Stimulated activated CD8-positive, alpha-beta memory T cell treated with anti-CD3 and anti-CD28 coated beads, Interleukin-4, amount 100 ng/mL, for 48 hours (primary cell): ENCODE measurements around the gene EYS.
"Not testable (repeated sequence)": the region's sequence is repeated elsewhere in the genome, so short reads cannot be mapped to it uniquely, and the experiment has no call there.

Source experiments
- DNase-seq: peaks from one replicate; pipeline ENCODE4 v3.0.0-alpha.2; 2020

Gene EYS

GRCh38 chr6:64263778-64264177 lies 1443.2 kb downstream of the EYS start:
- DNase-seq = no peak

- DNase-seq = no peak
Observed at GRCh38 chr6:64259372-64259771, 1447.7 kb downstream of the EYS start.

- DNase-seq = no peak
Observed at GRCh38 chr6:64258752-64259151, 1448.3 kb downstream of the EYS start.

GRCh38 chr6:64258302-64258701 lies 1448.7 kb downstream of the EYS start:
- no peak for DNase-seq

GRCh38 chr6:64257586-64257985 lies 1449.4 kb downstream of the EYS start:
- no peak for DNase-seq

- DNase-seq = no peak
Observed at GRCh38 chr6:64256483-64256882, 1450.5 kb downstream of the EYS start.

GRCh38 chr6:64255000-64255399 lies 1452.0 kb downstream of the EYS start:
- DNase-seq = no peak

GRCh38 chr6:64254558-64254957 lies 1452.5 kb downstream of the EYS start:
- DNase-seq = no peak

GRCh38 chr6:64252256-64252655 lies 1454.8 kb downstream of the EYS start:
- no peak for DNase-seq

GRCh38 chr6:64250126-64250525 lies 1456.9 kb downstream of the EYS start:
- no peak for DNase-seq

GRCh38 chr6:64249115-64249514 lies 1457.9 kb downstream of the EYS start:
- DNase-seq = no peak

GRCh38 chr6:64243618-64244017 lies 1463.4 kb downstream of the EYS start:
- DNase-seq = no peak

- DNase-seq = not testable (repeated sequence)
Observed at GRCh38 chr6:64238908-64239307, 1468.1 kb downstream of the EYS start.

- no peak for DNase-seq
Observed at GRCh38 chr6:64238071-64238470, 1469.0 kb downstream of the EYS start.

- no peak for DNase-seq
Observed at GRCh38 chr6:64233746-64234145, 1473.3 kb downstream of the EYS start.

GRCh38 chr6:64231928-64232327 lies 1475.1 kb downstream of the EYS start:
- no peak for DNase-seq

GRCh38 chr6:64230530-64230929 lies 1476.5 kb downstream of the EYS start:
- DNase-seq = no peak

GRCh38 chr6:64227863-64228262 lies 1479.2 kb downstream of the EYS start:
- no peak for DNase-seq

- DNase-seq = no peak
Observed at GRCh38 chr6:64225503-64225902, 1481.5 kb downstream of the EYS start.

GRCh38 chr6:64224819-64225218 lies 1482.2 kb downstream of the EYS start:
- no peak for DNase-seq

- no peak for DNase-seq
Observed at GRCh38 chr6:64221776-64222175, 1485.2 kb downstream of the EYS start.

GRCh38 chr6:64220801-64221200 lies 1486.2 kb downstream of the EYS start:
- DNase-seq = no peak

- no peak for DNase-seq
Observed at GRCh38 chr6:64217721-64218620, 1489.1 kb downstream of the EYS start.

GRCh38 chr6:64214373-64214772 lies 1492.7 kb downstream of the EYS start:
- no peak for DNase-seq

- DNase-seq = no peak
Observed at GRCh38 chr6:64213697-64214096, 1493.3 kb downstream of the EYS start.
